Astrocyte (in vitro differentiated cells and primary cell): ENCODE data around the gene KLHDC10.
"Not testable (repeated sequence)": the region's sequence is repeated elsewhere in the genome, so short reads cannot be mapped to it uniquely, and the experiment has no call there.

ENCODE experiments used
- CTCF ChIP-seq: IDR thresholded peaks from 2 replicates; pipeline ENCODE4 v1.5.1; 2011; ENCODE audit warnings: low read depth, mild to moderate bottlenecking, inconsistent platforms, low read length, moderate library complexity; ENCODE audit not compliant: insufficient read depth
- EZH2 ChIP-seq: IDR thresholded peaks from 2 replicates; pipeline ENCODE4 v1.6.1; 2012; ENCODE audit warnings: mild to moderate bottlenecking, low read length, inconsistent platforms; ENCODE audit not compliant: insufficient read depth

GRCh38 chr7:130126840-130127239, 56.5 kb downstream of the KLHDC10 start:
- TF ChIP-seq CTCF, EZH2: not testable (repeated sequence)
